Osteoblast (primary cell): ENCODE data around the gene TRA2B. TPM values are rescaled to one million over a fixed set of nuclear protein-coding genes. Genes with fewer than 3 reads are reported as not detected.

Experiments
- DNase-seq: peaks from one replicate; pipeline ENCODE4 v3.0.0; 2011; ENCODE audit warnings: low spot score, mixed read lengths; ENCODE audit not compliant: insufficient read length; ENCODE audit errors: missing footprints
- H2AFZ ChIP-seq: 2 replicates; pipeline ENCODE4 v1.6.0; 2011; ENCODE audit warnings: mild to moderate bottlenecking, low read length
- H3K27ac ChIP-seq: 2 replicates; pipeline ENCODE4 v1.5.1; 2011; ENCODE audit warnings: mild to moderate bottlenecking, low read depth, low read length, moderate library complexity
- H3K27me3 ChIP-seq: 2 replicates; pipeline ENCODE4 v1.6.0; 2012; ENCODE audit warnings: mild to moderate bottlenecking, control low read depth, inconsistent platforms, low read length, moderate library complexity; ENCODE audit not compliant: insufficient read depth
- H3K36me3 ChIP-seq: 2 replicates; pipeline ENCODE4 v1.5.1; 2011; ENCODE audit warnings: mild to moderate bottlenecking, low read length, control low read depth, moderate library complexity; ENCODE audit not compliant: insufficient read depth
- H3K4me1 ChIP-seq: 2 replicates; pipeline ENCODE4 v1.5.1; 2011; ENCODE audit warnings: mild to moderate bottlenecking, low read length, control low read depth, moderate library complexity; ENCODE audit not compliant: insufficient read depth
- H3K4me2 ChIP-seq: 2 replicates; pipeline ENCODE4 v1.6.0; 2011; ENCODE audit warnings: mild to moderate bottlenecking, low read length; ENCODE audit not compliant: insufficient read depth
- H3K4me3 ChIP-seq: fragments of 200-600 bp; sonication (generic); 3 replicates; pipeline ENCODE4 v1.5.1; 2012; ENCODE audit warnings: mild to moderate bottlenecking, low read length, inconsistent platforms; ENCODE audit not compliant: insufficient read depth
- H3K79me2 ChIP-seq: 2 replicates; pipeline ENCODE4 v1.6.0; 2012; ENCODE audit warnings: mild to moderate bottlenecking, low read length, control low read depth, inconsistent platforms; ENCODE audit not compliant: insufficient read depth
- H3K9me3 ChIP-seq: 2 replicates; pipeline ENCODE4 v1.5.1; 2011; ENCODE audit warnings: low read depth, low read length, control low read depth
- H4K20me1 ChIP-seq: 2 replicates; pipeline ENCODE4 v1.6.0; 2012; ENCODE audit warnings: mild to moderate bottlenecking, low read length, control low read depth; ENCODE audit not compliant: insufficient read depth
- total RNA-seq: library from RNA; depleted of rRNA; stranded (reverse); fragments of >200 nt; gene quantifications from 2 replicates; pipeline ENCODE4 v1.2.3, GENCODE V29; 2012
- TF ChIP-seq, protein P1 (sequence below): IDR thresholded peaks from 2 replicates; pipeline ENCODE4 v1.5.1; 2011; ENCODE audit warnings: mild to moderate bottlenecking, low read depth, low read length, moderate library complexity; ENCODE audit errors: extremely low read depth

Gene TRA2B
- total RNA-seq, 1 donor: 111 TPM

DNA sequence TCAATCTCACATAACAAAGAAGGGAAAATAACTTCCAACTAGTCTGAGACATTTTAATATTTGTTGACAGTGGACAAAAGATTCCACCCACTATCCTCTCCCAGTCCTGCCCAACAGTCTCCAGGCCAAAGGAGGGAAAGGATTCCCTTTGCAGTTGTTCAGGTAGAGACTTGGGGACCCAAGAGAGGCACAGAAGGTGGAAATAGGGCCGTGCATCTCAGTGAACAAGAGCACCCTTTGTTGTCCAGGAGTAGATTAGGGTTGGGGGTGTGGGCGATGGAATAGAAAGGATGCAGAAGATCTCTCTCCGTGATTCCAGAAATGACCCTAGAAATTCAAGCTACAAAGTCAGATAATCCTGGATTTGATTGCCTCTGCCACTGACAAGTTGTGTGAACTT lies 44.8 kb upstream of the TRA2B start:
- H3K4me3 ChIP-seq: no peak overlapping the region
- no peak for DNase-seq

DNA sequence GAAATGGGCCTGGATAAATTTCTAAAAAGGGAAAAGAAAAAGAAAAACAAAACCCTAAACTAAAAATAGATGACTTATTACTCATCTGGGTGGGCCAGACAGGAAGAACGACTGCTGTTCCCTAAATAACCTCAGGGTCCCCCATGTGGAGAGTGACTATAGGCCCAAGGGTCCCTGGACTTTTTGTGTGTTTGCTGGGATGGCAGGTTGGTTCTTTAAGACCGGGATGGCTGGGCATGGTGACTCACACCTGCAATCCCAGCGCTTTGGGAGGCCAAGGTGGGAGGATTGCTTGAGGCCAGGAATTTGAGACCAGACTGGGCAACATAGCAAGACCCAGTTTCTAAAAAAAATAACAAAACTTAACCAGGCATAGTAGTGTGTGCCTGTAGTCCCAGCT lies 43.8 kb upstream of the TRA2B start:
- H3K36me3 ChIP-seq: no peaks in the 10 kb centered on the region
- H3K4me2 ChIP-seq: no peak overlapping the region
- peaks cover 13% of the 10 kb centered on the region for H3K27me3 ChIP-seq
- no peak for DNase-seq
- no peaks in the 10 kb centered on the region for H3K79me2 ChIP-seq
- H2AFZ ChIP-seq: no peak overlapping the region
- no peaks in the 10 kb centered on the region for H4K20me1 ChIP-seq
- H3K4me1 ChIP-seq: peaks cover 12% of the 10 kb centered on the region
- H3K9me3 ChIP-seq: no peaks in the 10 kb centered on the region
- H3K27ac ChIP-seq: no peak overlapping the region
- no peak overlapping the region for H3K4me3 ChIP-seq
- TF ChIP-seq, protein P1, sequence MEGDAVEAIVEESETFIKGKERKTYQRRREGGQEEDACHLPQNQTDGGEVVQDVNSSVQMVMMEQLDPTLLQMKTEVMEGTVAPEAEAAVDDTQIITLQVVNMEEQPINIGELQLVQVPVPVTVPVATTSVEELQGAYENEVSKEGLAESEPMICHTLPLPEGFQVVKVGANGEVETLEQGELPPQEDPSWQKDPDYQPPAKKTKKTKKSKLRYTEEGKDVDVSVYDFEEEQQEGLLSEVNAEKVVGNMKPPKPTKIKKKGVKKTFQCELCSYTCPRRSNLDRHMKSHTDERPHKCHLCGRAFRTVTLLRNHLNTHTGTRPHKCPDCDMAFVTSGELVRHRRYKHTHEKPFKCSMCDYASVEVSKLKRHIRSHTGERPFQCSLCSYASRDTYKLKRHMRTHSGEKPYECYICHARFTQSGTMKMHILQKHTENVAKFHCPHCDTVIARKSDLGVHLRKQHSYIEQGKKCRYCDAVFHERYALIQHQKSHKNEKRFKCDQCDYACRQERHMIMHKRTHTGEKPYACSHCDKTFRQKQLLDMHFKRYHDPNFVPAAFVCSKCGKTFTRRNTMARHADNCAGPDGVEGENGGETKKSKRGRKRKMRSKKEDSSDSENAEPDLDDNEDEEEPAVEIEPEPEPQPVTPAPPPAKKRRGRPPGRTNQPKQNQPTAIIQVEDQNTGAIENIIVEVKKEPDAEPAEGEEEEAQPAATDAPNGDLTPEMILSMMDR: no peak

More for the DNA sequence above, 44.8 kb upstream of the TRA2B start:
- Histone ChIP-seq H3K4me2 (no peak overlapping the region), H3K36me3 (no peaks in the 10 kb centered on the region), H3K27ac (no peak overlapping the region), H3K79me2 (no peaks in the 10 kb centered on the region), H3K4me1 (peaks cover 12% of the 10 kb centered on the region), H2AFZ (no peak overlapping the region), H3K27me3 (peaks cover 13% of the 10 kb centered on the region), H3K9me3 (no peaks in the 10 kb centered on the region), H4K20me1 (no peaks in the 10 kb centered on the region)
- TF ChIP-seq, protein P1: no peak

GRCh38 chr3:185979721-185980121 lies 41.9 kb upstream of the TRA2B start:
- DNase-seq: no peak
- Histone ChIP-seq H3K36me3 (no peaks in the 10 kb centered on the region), H3K79me2 (no peaks in the 10 kb centered on the region), H3K4me3 (no peak overlapping the region), H3K4me1 (peaks cover 12% of the 10 kb centered on the region), H3K27ac (no peak overlapping the region), H3K9me3 (no peaks in the 10 kb centered on the region), H4K20me1 (no peaks in the 10 kb centered on the region), H2AFZ (no peak overlapping the region), H3K4me2 (no peak overlapping the region), H3K27me3 (peaks cover 9% of the 10 kb centered on the region)
- TF ChIP-seq, protein P1: no peak

DNA sequence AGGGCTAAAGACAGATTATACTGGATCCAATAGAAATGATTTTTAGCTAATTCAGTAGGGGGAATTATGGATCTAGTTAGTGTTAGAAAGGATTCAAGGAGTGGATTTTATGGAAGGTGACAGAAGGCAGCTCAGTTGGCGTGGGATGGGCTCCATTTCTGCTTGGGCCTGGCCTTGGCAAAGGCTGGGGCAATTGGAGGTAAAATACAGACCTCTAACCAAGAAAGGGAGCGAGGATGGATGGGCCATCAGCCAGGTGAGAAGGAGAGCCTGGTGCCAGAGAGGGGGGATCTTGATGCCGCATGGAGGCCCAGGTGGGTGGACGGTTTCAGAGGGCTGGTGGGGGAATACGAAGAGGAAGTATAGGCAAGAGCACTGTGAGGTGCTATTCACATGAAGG lies 40.7 kb upstream of the TRA2B start:
- Histone ChIP-seq H3K4me2 (no peak overlapping the region), H4K20me1 (no peaks in the 10 kb centered on the region)
- no peak for DNase-seq

More for the DNA sequence above, 40.7 kb upstream of the TRA2B start:
- Histone ChIP-seq H3K4me1 (peaks cover 4% of the 10 kb centered on the region), H3K36me3 (no peaks in the 10 kb centered on the region), H3K27me3 (peaks cover 4% of the 10 kb centered on the region), H3K4me3 (no peak overlapping the region), H2AFZ (no peak overlapping the region), H3K27ac (no peak overlapping the region), H3K9me3 (no peaks in the 10 kb centered on the region), H3K79me2 (no peaks in the 10 kb centered on the region)
- TF ChIP-seq, protein P1: no peak
